ENCODE measurements around the gene TMCC1. TPM values are rescaled to one million over a fixed set of nuclear protein-coding genes. Genes with fewer than 3 reads are reported as not detected.
"Not testable (repeated sequence)": the region's sequence is repeated elsewhere in the genome, so short reads cannot be mapped to it uniquely, and the experiment has no call there.

The TMCC1 gene
- polyA plus RNA-seq, 1 of the 3 experiments (the other 2 are of a cell fraction) = 7.2 TPM

DNA sequence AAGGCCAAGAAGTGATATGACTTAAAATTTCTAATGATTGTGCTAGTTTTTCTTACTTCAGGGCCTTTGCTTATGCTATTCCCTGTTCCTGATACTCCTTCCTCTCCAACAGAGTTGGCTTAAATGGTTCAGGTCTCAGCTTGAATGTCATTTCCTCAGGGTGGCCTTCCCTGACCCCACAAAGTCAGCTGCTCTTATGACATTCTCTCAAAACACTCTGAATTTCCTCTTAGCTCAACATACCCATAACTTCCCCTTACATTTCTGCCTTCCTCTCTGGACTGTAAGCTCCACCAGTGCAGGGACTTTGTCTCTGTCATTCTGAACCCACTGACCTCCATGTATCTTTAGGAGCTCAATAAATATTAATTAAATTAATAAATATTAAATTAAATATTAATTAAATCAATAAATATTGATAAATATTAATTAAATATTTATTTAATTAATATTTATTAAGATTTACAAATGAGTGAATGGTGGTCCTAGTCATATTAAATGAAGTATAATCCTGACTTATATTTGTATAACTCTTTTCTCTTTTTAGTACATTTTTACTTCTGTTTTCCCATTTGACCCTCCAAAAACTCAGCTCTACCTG, 17.9 kb upstream of the TMCC1 start:
- Histone ChIP-seq H3K4me1 (ENCODE audit: control insufficient read depth in 1 of 2, insufficient read depth in 2 of 2, low read depth in 1 of 2, low read length in 1 of 2) (peaks cover 0 to 2% of the 10 kb centered on the region in 2 experiments; a peak in 1 of 4 replicates), H2AFZ (ENCODE audit: low read depth) (no peak overlapping the region), H3K27ac (ENCODE audit: low read depth in 2 of 2, low read length in 1 of 2) (no peak overlapping the region), H3K4me3 (ENCODE audit: low read depth in 2 of 2, low read length in 1 of 2) (no peak overlapping the region), H3F3A (replicated peaks; ENCODE audit: insufficient read depth) (no peaks in the 10 kb centered on the region), H3K9me3 (peaks cover 11% of the 10 kb centered on the region), H3K79me2 (ENCODE audit: insufficient read depth) (no peaks in the 10 kb centered on the region), H3K4me2 (no peak overlapping the region), H3K27me3 (ENCODE audit: insufficient read depth) (no peaks in the 10 kb centered on the region), H3K36me3 (replicated peaks in 1 of 2; ENCODE audit: control insufficient read depth in 1 of 2, insufficient read depth in 2 of 2, low read length in 1 of 2) (no peaks in the 10 kb centered on the region), H4K20me1 (ENCODE audit: insufficient read depth) (no peaks in the 10 kb centered on the region), H3K9ac (no peak overlapping the region), H3K9me2 (no peaks in the 10 kb centered on the region)
- POLR2A ChIA-PET = interaction anchor here (0.8 kb wide), 1 partner anchor 16 kb away, joined by 3 read pairs; no protein-coding TSS in a partner anchor
- CTCF ChIA-PET = interaction anchor here (0.6 to 2.0 kb wide), 2 partner anchors 31 to 175 kb away, joined by 4 to 5 read pairs; no protein-coding TSS in a partner anchor
- TF ChIP-seq YY1 (IDR thresholded peaks at IDR 0.05; ENCODE audit: low read depth) = no peak
- TF ChIP-seq GABPA (IDR thresholded peaks at IDR 0.05; ENCODE audit: low read depth) = no peak
- no peak for TF ChIP-seq SMC3 (IDR thresholded peaks at IDR 0.05; ENCODE audit: low read depth, low read length)
- TF ChIP-seq EP300 (IDR thresholded peaks at IDR 0.05; ENCODE audit: borderline replicate concordance in 1 of 2, low read depth in 1 of 2, low read length in 1 of 2) = no peak
- no peak for TF ChIP-seq TEAD4 (IDR thresholded peaks at IDR 0.05; ENCODE audit: borderline replicate concordance, insufficient read depth)
- TF ChIP-seq GATA2 (CRISPR knock-in tag; IDR thresholded peaks at IDR 0.05) = no peak
- TF ChIP-seq TCF12 (IDR thresholded peaks at IDR 0.05) = no peak
- no peak for TF ChIP-seq RXRA (IDR thresholded peaks at IDR 0.05; ENCODE audit: borderline replicate concordance, low read depth)
- TF ChIP-seq SIN3A (IDR thresholded peaks at IDR 0.05; ENCODE audit: borderline replicate concordance, low read depth, low read length) = no peak
- TF ChIP-seq JUND (IDR thresholded peaks at IDR 0.05) = no peak
- no peak for DNase-seq

DNA sequence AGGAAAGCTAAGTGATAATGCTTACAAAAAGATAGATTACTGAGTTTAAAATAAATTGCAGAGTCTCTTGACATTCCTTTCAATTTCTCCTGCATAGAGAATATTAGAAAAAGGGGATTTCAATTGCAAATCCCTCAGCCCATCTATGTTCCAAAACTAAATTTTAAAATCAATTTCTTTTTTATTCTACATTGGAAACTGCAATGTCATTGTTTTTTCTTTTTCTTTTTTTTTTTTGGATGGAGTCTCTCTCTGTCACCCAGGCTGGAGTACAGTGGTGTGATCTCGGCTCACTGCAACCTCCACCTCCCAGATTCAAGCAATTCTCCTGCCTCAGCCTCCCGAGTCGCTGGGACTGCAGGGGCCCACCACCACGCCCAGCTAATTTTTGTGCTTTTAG, 15.7 kb upstream of the TMCC1 start:
- H3K27ac ChIP-seq (ENCODE audit: low read depth in 2 of 2, low read length in 1 of 2); H3K27me3 ChIP-seq (ENCODE audit: insufficient read depth); H3F3A ChIP-seq (replicated peaks; ENCODE audit: insufficient read depth); H2AFZ ChIP-seq (ENCODE audit: low read depth); H3K79me2 ChIP-seq (ENCODE audit: insufficient read depth); H3K4me3 ChIP-seq (ENCODE audit: low read depth in 2 of 2, low read length in 1 of 2); H3K4me2 ChIP-seq; H3K9ac ChIP-seq; H3K4me1 ChIP-seq (ENCODE audit: control insufficient read depth in 1 of 2, insufficient read depth in 2 of 2, low read depth in 1 of 2, low read length in 1 of 2); H3K9me2 ChIP-seq; H3K36me3 ChIP-seq (replicated peaks in 1 of 2; ENCODE audit: control insufficient read depth in 1 of 2, insufficient read depth in 2 of 2, low read length in 1 of 2); H4K20me1 ChIP-seq (ENCODE audit: insufficient read depth); DNase-seq: not testable (repeated sequence)
- ChIA-PET CTCF (interaction anchor here (0.6 to 2.1 kb wide), 3 partner anchors 8 to 81 kb away, joined by 3 to 8 read pairs (median 3); no protein-coding TSS in a partner anchor), POLR2A (interaction anchor here (0.6 to 1.9 kb wide), 2 partner anchors 15 kb away, joined by 4 to 5 read pairs; partner anchors contain the start of gene TMCC1)
- WGBS (ENCODE audit: low lambda C conversion rate) = 88% methylated on average over 4 of the region's 4 CpGs
- peaks cover 26% of the 10 kb centered on the region for H3K9me3 ChIP-seq

DNA sequence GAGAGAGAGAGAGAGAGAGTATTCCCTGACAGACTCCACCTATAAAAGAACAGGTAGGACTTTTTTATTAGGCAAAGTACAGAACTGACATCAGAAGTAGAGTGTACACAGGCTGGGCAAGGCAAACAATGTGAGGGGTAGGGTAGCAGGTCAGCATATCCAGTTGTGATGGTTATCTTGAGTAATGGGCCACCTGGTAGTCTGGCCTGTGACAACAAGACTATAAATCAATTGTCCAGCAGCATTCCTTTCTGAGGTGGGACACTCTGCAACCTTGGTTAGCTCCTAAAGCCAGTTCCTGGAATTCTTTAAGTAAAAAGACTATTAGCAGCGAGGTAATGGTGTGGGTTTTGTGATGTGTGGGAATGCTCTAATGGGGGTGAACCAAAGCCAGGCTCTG, 14.9 kb upstream of the TMCC1 start:
- CTCF ChIA-PET = interaction anchor here (1.2 to 2.1 kb wide), 3 partner anchors 11 to 80 kb away, joined by 3 to 8 read pairs (median 4); no protein-coding TSS in a partner anchor
- WGBS (ENCODE audit: low lambda C conversion rate) = 85% methylated on average over 1 of the region's 1 CpG

DNA sequence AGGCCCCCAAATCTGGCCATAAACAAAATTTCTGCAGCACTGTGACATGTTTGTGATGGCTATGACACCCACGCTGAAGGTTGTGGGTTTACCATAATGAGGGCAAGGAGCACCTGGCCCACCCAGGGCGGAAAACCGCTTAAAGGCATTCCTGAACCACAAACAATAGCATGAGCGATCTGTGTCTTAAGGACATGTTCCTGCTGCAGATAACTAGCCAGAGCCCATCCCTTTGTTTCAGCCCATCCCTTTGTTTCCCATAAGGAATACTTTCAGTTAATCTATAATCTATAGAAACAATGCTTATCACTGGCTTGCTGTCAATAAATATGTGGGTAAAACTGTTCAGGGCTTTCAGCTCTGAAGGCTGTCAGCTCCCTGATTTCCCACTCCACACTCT, 7.8 kb upstream of the TMCC1 start:
- WGBS (ENCODE audit: low lambda C conversion rate) = 92% methylated on average over 4 of the region's 4 CpGs
- DNase-seq; H3K4me2 ChIP-seq; H3K27me3 ChIP-seq (ENCODE audit: insufficient read depth); CTCF ChIA-PET; H3K79me2 ChIP-seq (ENCODE audit: insufficient read depth); H3K9me2 ChIP-seq; POLR2A ChIA-PET; H3K4me1 ChIP-seq (ENCODE audit: control insufficient read depth in 1 of 2, insufficient read depth in 2 of 2, low read depth in 1 of 2, low read length in 1 of 2); H3K27ac ChIP-seq (ENCODE audit: low read depth in 2 of 2, low read length in 1 of 2); H3K4me3 ChIP-seq (ENCODE audit: low read depth in 2 of 2, low read length in 1 of 2); H4K20me1 ChIP-seq (ENCODE audit: insufficient read depth); H2AFZ ChIP-seq (ENCODE audit: low read depth); H3F3A ChIP-seq (replicated peaks; ENCODE audit: insufficient read depth); H3K9ac ChIP-seq; H3K36me3 ChIP-seq (replicated peaks in 1 of 2; ENCODE audit: control insufficient read depth in 1 of 2, insufficient read depth in 2 of 2, low read length in 1 of 2): not testable (repeated sequence)
- peaks cover 17% of the 10 kb centered on the region for H3K9me3 ChIP-seq

More for the DNA sequence above, 14.9 kb upstream of the TMCC1 start:
- H2AFZ ChIP-seq (ENCODE audit: low read depth) = no peak overlapping the region
- H3K9me2 ChIP-seq = no peaks in the 10 kb centered on the region
- peaks cover 0 to 9% of the 10 kb centered on the region in 2 experiments for H3K36me3 ChIP-seq (replicated peaks in 1 of 2; ENCODE audit: control insufficient read depth in 1 of 2, insufficient read depth in 2 of 2, low read length in 1 of 2)
- no peaks in the 10 kb centered on the region for H3F3A ChIP-seq (replicated peaks; ENCODE audit: insufficient read depth)
- H3K4me2 ChIP-seq = no peak overlapping the region
- H4K20me1 ChIP-seq (ENCODE audit: insufficient read depth) = no peaks in the 10 kb centered on the region
- H3K4me3 ChIP-seq (ENCODE audit: low read depth in 2 of 2, low read length in 1 of 2) = no peak overlapping the region
- H3K79me2 ChIP-seq (ENCODE audit: insufficient read depth) = no peaks in the 10 kb centered on the region
- H3K9me3 ChIP-seq = peaks cover 29% of the 10 kb centered on the region
- POLR2A ChIA-PET = interaction anchor here (1.9 kb wide), 1 partner anchor 14 kb away, joined by 5 read pairs; the partner anchor contains the start of gene TMCC1
- no peak overlapping the region for H3K27ac ChIP-seq (ENCODE audit: low read depth in 2 of 2, low read length in 1 of 2)
- DNase-seq = no peak
- TF ChIP-seq, protein P1, sequence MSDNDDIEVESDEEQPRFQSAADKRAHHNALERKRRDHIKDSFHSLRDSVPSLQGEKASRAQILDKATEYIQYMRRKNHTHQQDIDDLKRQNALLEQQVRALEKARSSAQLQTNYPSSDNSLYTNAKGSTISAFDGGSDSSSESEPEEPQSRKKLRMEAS (IDR thresholded peaks at IDR 0.05; ENCODE audit: low read depth) = no peak
- peak; percentile 31 for TF ChIP-seq GATA2 (CRISPR knock-in tag; IDR thresholded peaks at IDR 0.05)
- H3K4me1 ChIP-seq (ENCODE audit: control insufficient read depth in 1 of 2, insufficient read depth in 2 of 2, low read depth in 1 of 2, low read length in 1 of 2) = peaks cover 0 to 2% of the 10 kb centered on the region in 2 experiments; a peak in 1 of 4 replicates
- H3K9ac ChIP-seq = no peak overlapping the region
- H3K27me3 ChIP-seq (ENCODE audit: insufficient read depth) = no peaks in the 10 kb centered on the region
